ENCODE results near the gene POU2F3. TPM values are rescaled to one million over a fixed set of nuclear protein-coding genes. Genes with fewer than 3 reads are reported as not detected.
A peak's percentile ranks its signal among the peaks of the same experiment; 100 is the strongest.

POU2F3 gene
- total and polyA plus RNA-seq, 2 donors (not counting 1 experiment from before 2014, with no cell fraction given), result not detected

DNA sequence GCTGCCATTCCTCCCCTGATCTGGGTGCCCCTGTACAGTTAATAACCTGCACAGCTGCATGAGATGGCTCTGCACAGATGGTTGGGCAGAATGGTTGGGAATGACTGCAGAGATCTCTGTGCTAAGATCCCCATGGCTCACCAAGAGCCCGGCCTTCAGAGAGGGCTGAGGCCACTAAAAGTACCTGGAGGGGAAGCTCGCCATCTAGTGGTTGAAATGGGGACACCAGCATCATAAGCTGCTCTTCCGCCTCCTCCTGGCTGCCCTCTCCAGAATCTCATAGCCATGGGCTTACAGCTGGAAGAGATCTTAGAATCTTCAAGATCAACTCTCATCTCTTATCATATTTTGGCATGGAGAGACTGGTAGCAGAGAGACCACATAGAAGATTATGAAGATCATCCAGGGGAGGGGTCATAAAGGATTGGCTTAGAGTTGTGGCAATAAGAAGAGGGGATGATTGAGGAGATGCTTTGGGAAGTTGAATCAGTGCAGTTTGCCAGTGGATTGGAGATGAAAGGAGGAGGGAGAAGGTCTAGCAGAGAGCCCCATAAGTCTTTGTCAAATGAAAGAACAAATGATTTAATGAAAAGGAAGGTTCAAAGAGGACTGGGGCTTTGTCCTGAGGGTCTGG, 63.2 kb downstream of the POU2F3 start:
- Histone ChIP-seq H3K9me3 (ENCODE audit: control insufficient read depth, insufficient read depth, low read depth, low read length) (no peaks in the 10 kb centered on the region), H3K4me2 (ENCODE audit: extremely low read depth, insufficient read depth, low read length) (no peak overlapping the region), H3K27me3 (ENCODE audit: control insufficient read depth, insufficient read depth, low read length) (peaks cover 4% of the 10 kb centered on the region), H3K9ac (ENCODE audit: insufficient read depth, low read length) (no peak overlapping the region), H3K36me3 (ENCODE audit: control insufficient read depth, insufficient read depth, low read length) (no peaks in the 10 kb centered on the region), H2AFZ (ENCODE audit: low read length) (no peak overlapping the region), H3K4me3 (replicated peaks in 1 of 4; ENCODE audit: control extremely low read depth in 1 of 4, insufficient read depth in 1 of 4, low read depth in 3 of 4, low read length in 4 of 4) (no peak overlapping the region), H3K4me1 (ENCODE audit: control insufficient read depth, extremely low read depth, insufficient read depth, low read length) (peaks cover 11% of the 10 kb centered on the region), H4K20me1 (ENCODE audit: control insufficient read depth, extremely low read depth, insufficient read depth, low read length) (no peaks in the 10 kb centered on the region), H3K27ac (ENCODE audit: insufficient read depth, low read length) (no peak overlapping the region), H3K79me2 (ENCODE audit: control insufficient read depth, insufficient read depth, low read length) (no peaks in the 10 kb centered on the region)
- peak; percentile 59 to 71 for DNase-seq (ENCODE audit: low read depth in 2 of 2)
- TF ChIP-seq, protein P1, sequence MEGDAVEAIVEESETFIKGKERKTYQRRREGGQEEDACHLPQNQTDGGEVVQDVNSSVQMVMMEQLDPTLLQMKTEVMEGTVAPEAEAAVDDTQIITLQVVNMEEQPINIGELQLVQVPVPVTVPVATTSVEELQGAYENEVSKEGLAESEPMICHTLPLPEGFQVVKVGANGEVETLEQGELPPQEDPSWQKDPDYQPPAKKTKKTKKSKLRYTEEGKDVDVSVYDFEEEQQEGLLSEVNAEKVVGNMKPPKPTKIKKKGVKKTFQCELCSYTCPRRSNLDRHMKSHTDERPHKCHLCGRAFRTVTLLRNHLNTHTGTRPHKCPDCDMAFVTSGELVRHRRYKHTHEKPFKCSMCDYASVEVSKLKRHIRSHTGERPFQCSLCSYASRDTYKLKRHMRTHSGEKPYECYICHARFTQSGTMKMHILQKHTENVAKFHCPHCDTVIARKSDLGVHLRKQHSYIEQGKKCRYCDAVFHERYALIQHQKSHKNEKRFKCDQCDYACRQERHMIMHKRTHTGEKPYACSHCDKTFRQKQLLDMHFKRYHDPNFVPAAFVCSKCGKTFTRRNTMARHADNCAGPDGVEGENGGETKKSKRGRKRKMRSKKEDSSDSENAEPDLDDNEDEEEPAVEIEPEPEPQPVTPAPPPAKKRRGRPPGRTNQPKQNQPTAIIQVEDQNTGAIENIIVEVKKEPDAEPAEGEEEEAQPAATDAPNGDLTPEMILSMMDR (conservative IDR thresholded peaks at IDR 0.05 in 1 of 2, IDR thresholded peaks at IDR 0.05 in 1 of 2; ENCODE audit: low read depth in 1 of 2, low read length in 2 of 2), result peak; percentile 87 to 94
- no peak for TF ChIP-seq EZH2 (IDR thresholded peaks at IDR 0.05; ENCODE audit: low read length, missing control alignments)

DNA sequence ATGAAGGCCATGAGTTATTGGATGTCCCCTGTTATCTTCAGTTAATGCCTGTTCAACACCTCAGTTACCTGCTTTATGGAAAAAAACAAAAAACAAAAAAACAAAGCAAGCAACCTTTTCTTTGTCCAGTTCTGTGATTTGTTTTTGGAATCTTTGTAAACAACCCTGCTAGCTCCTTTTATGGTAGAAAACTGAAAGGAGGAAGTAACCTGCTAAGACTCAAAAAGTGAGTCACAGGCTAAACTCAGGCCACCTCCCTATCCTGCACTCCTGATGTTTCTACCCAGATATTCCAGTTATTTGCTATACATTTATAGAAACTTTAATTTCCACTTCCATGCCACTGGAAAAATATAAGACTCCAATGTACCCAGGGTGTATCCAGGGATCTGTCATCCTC, 64.6 kb downstream of the POU2F3 start:
- no peaks in the 10 kb centered on the region for H4K20me1 ChIP-seq (ENCODE audit: control insufficient read depth, extremely low read depth, insufficient read depth, low read length)
- no peak overlapping the region for H3K9ac ChIP-seq (ENCODE audit: insufficient read depth, low read length)
- TF ChIP-seq, protein P1 (conservative IDR thresholded peaks at IDR 0.05 in 1 of 2, IDR thresholded peaks at IDR 0.05 in 1 of 2; ENCODE audit: low read depth in 1 of 2, low read length in 2 of 2), result no peak
- TF ChIP-seq EZH2 (IDR thresholded peaks at IDR 0.05; ENCODE audit: low read length, missing control alignments), result no peak
- peaks cover 11% of the 10 kb centered on the region for H3K4me1 ChIP-seq (ENCODE audit: control insufficient read depth, extremely low read depth, insufficient read depth, low read length)
- no peak overlapping the region for H3K4me3 ChIP-seq (replicated peaks in 1 of 4; ENCODE audit: control extremely low read depth in 1 of 4, insufficient read depth in 1 of 4, low read depth in 3 of 4, low read length in 4 of 4)
- H3K4me2 ChIP-seq (ENCODE audit: extremely low read depth, insufficient read depth, low read length), result no peak overlapping the region
- peaks cover 4% of the 10 kb centered on the region for H3K27me3 ChIP-seq (ENCODE audit: control insufficient read depth, insufficient read depth, low read length)
- H3K36me3 ChIP-seq (ENCODE audit: control insufficient read depth, insufficient read depth, low read length), result no peaks in the 10 kb centered on the region
- H3K27ac ChIP-seq (ENCODE audit: insufficient read depth, low read length), result no peak overlapping the region
- no peaks in the 10 kb centered on the region for H3K9me3 ChIP-seq (ENCODE audit: control insufficient read depth, insufficient read depth, low read depth, low read length)
- no peaks in the 10 kb centered on the region for H3K79me2 ChIP-seq (ENCODE audit: control insufficient read depth, insufficient read depth, low read length)
- H2AFZ ChIP-seq (ENCODE audit: low read length), result no peak overlapping the region
- peak in 1 of 2 donors; percentile 57 for DNase-seq (ENCODE audit: low read depth in 2 of 2)

DNA sequence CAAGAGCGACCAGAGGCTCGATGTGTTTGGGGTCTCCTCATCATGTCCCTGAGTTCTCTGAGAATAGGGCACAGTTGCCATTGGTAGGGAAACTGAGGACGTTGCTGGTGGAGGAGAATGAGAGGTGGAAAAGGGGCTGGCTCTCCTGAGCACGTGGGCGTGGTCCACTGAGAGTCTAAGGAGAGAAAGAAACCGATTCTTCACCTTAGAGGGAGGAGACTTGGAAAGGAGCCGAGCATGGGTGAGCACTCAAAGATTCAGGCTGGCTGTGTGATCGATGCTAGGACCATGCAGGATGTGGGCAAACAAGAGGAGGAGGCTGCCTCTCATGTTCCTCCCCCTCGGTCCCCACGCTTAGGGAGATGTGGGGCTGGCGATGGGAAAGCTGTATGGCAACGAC, 65.3 kb downstream of the POU2F3 start:
- Histone ChIP-seq H3K9ac (ENCODE audit: insufficient read depth, low read length) (no peak overlapping the region), H3K4me1 (ENCODE audit: control insufficient read depth, extremely low read depth, insufficient read depth, low read length) (peaks cover 11% of the 10 kb centered on the region), H3K36me3 (ENCODE audit: control insufficient read depth, insufficient read depth, low read length) (no peaks in the 10 kb centered on the region), H2AFZ (ENCODE audit: low read length) (no peak overlapping the region), H3K27ac (ENCODE audit: insufficient read depth, low read length) (no peak overlapping the region), H3K79me2 (ENCODE audit: control insufficient read depth, insufficient read depth, low read length) (no peaks in the 10 kb centered on the region), H3K4me2 (ENCODE audit: extremely low read depth, insufficient read depth, low read length) (no peak overlapping the region), H3K27me3 (ENCODE audit: control insufficient read depth, insufficient read depth, low read length) (peaks cover 4% of the 10 kb centered on the region), H4K20me1 (ENCODE audit: control insufficient read depth, extremely low read depth, insufficient read depth, low read length) (no peaks in the 10 kb centered on the region), H3K9me3 (ENCODE audit: control insufficient read depth, insufficient read depth, low read depth, low read length) (no peaks in the 10 kb centered on the region), H3K4me3 (replicated peaks in 1 of 4; ENCODE audit: control extremely low read depth in 1 of 4, insufficient read depth in 1 of 4, low read depth in 3 of 4, low read length in 4 of 4) (no peak overlapping the region)
- no peak for DNase-seq (ENCODE audit: low read depth in 2 of 2)
- TF ChIP-seq, protein P1 (conservative IDR thresholded peaks at IDR 0.05 in 1 of 2, IDR thresholded peaks at IDR 0.05 in 1 of 2; ENCODE audit: low read depth in 1 of 2, low read length in 2 of 2), result no peak
- TF ChIP-seq EZH2 (IDR thresholded peaks at IDR 0.05; ENCODE audit: low read length, missing control alignments), result no peak
